HG03045 (cell line): Measurements from ENCODE around the gene SH3RF1.

Experiments used
- ATAC-seq: cut with Tn5 transposase; IDR thresholded peaks from one replicate; pipeline ENCODE4 v1.9.1; 2021; ENCODE audit warnings: mild to moderate bottlenecking, moderate library complexity; ENCODE audit not compliant: unreplicated experiment

SH3RF1 gene

DNA sequence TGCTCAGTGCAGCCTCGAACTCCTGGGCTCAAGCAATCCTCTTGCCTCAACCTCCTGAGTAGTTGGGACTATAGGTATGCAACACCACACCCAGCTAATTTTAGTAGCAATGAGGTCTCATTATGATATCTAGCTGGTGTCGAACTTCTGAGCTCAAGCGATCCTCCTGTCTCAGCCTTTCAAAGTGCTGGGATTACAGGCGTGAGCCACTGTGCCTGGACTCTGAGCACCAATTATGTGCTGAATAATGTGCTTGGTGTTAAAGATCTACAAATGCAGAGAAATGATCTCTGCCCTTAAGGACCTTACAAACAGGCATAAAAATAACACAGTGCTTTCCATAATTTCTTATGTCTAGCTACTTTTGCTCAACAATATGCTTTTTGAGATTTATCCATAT lies 131.7 kb downstream of the SH3RF1 start:
- no peak for ATAC-seq

DNA sequence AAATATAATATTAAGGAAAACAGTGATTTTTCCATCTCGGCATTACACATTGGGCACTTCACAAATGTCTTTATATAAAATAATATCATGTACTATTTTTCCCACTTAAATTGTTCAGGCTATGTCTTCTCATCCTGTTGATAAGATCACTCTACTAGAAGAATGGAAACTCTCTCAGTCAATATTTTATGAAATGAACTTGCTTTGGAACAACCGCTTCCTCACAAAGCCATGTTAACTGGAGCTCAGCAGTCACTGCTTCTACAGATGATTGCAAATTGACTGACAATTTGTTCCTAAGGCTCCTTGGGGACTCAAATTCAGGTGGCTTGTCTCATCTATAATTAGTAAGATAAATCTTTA lies 133.2 kb downstream of the SH3RF1 start:
- no peak for ATAC-seq

DNA sequence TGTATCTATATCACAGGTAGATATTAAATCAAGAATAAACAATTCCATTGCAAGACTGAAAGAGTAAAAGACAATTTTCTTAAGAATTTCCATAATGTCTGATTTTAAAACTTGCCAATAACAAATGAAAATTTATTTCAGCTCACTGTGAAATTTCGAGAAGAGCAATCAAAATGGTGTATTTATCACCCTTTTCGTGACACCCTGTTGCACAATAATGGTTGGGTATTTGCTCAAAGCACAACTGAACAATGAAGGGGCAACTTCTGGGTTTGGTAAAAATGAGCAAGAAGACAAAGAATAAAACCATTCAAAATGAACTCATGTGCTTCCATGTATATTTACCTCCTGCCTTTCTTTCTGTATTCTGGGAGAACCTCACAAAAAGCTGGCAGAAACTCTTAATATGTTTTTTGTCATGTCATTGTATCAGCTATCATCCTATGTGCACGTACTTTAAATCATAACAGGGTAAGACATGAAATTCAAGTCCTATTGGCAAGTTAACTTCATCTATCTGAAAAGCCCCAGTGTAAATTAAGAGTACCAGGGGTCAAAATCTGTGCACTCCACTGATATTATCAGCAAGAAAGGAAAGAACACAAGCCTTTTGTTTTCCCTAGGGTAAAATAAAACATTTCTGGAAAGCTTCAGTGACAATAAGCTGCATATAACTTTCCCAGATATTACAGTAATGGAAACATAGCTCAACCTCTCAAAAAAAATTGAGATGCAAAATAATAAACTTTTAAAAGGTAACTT lies 133.8 kb downstream of the SH3RF1 start:
- ATAC-seq: no peak

DNA sequence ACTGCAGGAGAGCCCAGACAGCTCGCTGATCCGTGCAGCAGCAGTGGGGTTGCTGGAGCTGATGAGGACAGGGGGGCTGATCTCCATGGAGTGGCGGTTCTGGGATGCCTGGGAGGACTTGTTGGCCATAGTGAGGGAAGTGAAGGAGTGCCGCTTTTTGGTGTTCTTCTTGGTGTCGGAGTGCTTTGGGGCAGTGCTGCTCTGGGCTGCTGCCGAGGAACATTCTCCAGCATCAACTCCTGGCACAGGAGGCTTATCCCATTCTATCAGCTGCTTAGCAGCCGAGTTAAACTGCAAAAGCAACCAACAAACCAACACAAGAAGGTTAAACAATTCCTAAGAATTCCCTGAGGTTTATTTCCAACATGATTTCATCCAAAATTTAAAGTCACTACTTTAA lies 134.4 kb downstream of the SH3RF1 start:
- no peak for ATAC-seq

DNA sequence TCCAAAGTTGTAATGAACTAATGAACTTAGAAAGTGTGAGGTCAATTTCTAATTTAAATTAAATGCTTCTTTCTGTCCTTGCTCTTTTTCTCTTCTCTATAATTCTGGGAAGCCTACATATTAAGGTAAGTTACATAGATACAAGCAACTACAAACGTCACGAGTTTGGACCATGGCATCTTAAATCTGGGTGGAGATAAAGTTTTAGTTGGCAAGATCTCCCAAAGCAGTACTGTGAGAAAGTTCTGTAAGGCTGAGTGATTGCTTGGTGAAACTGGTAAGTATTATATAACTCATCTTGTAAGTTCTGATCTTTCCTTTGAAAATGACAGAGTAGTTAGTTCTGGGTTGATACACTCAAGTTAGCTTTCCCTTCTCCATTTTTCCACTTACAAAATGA lies 135.0 kb downstream of the SH3RF1 start:
- no peak for ATAC-seq

DNA sequence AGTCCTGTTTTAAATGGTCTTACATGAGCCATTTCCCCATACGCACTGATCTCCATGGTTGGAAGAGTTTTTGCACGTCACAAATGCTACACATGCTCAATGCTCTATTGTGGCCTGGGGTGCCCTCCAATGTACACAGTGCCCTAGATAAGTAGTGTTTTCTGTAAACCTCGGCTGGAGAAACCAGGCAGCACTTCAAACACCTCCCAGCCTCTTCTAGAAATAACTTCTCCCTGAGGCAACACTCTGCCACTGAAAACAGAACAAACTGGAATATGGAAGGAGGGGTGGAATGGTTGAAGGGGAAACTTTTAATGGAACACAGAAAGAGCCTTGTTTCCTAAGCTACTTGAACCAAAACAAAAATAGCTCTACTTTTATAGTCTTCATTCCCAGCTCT lies 136.8 kb downstream of the SH3RF1 start:
- no peak for ATAC-seq

DNA sequence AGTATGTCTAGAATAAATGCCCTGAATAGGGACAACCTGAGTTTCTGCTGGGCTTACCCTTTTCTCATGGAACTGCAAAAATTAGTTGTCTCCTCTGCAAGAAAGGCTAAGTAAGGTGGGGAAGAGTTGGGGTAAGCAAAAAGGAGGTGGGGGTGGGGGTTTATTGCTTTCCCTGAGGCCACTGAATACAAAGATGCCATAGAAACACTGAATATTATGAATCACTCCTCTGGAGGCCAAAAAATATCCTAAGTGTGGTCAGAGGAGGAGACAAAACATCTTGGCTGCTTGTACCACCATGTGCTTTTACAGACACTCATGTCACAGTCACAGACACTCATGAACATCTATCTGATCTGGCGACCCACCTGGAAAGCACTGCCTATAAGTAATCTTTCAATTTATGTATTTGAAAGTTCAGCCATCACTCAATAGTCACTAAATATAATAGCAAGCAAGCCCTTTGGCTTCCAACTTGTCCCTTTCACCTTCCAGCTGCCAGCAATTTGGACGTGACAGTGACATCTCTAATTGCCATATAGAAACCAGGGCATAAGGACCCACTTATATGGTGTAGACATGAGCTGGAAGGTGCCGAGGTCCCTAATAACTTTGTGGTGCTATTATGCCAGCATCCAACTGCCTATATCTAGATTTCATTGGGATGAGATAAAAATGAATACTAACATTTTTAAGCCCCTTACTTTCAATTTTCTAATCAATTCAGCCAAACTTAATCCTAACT lies 138.0 kb downstream of the SH3RF1 start:
- ATAC-seq: no peak

DNA sequence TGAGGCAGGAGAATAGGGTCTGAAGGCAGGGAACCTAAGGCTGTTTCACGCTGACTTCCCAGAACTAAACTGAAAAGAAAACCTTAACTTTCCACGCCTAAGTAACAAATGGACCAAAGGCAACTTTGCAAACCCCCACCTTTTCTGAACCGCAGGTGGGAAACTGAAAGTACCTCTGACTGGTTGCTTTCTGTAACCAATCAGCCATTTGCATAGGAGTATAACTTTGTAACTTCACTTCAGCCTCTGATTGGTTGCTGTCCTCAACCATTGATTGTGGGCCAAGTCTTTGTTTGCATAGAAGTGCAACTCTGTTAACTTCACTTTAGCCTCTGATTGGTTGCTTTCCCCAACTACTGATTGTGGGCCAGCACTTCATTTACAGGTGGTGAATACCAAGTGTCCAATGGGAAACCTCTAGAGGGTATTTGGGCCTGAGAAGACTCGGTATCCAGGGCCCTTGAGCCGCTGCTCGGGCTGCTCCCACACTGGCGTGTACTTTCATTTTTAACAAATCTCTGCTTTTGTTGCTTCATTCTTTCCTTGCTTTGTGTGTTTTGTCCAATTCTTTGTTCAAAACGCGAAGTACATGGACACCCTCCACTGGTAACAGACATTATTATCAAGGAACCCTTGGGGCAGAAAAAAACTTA lies 139.1 kb downstream of the SH3RF1 start:
- no peak for ATAC-seq

DNA sequence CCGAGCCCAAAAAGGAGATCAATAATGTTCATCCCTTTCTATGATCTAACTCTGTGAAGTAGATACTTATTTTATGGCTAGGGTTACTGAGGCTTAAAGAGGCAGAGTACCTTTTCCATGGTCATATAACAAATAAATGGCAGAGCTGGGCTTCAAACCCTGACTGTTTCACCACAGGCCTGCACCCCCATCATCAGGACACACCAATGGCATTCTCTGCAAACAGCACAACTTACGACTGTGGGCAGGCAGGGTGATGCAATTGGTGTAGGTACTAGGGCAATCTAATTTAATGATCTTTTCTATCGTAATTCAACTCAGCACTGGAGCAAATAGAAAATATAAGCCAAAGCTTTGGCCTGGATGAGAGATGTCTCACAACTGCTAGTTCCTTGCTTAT lies 141.9 kb downstream of the SH3RF1 start:
- no peak for ATAC-seq

DNA sequence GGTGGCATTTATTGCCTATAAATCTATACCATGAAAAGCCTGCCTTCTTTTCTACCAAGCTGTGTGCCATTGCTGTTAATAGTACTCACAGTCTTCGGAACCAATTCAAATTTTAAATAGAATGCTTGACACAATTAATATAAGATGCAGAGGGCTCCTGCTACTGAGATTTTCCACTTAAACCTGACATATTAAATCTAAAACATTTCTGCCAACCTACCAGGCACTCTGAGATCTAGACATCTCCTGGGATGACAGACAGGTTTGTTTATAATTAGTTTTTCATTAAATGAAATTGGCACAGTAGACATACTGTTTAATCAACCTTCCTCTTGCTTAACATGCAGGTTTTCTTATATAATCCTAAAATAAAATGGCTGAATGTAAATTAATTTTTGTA lies 143.4 kb downstream of the SH3RF1 start:
- no peak for ATAC-seq

DNA sequence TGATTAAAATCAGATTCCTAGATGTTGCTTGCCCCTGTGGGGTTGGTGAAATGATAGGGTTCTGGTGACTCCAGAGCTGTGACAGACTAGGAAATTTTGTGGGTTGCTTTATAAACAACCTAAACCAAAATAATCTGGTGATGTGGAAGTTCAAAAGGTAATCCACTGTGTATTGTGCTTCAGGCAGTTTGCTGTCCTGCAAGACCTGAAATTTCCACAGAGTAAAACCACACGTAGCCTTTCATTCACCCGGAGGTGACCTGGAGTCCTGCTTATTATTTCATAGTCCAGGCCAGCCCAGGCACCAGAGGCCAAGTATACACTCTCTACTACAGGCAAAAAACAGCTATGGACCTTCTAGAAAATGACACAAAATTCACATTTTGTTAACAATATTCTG lies 146.1 kb downstream of the SH3RF1 start:
- ATAC-seq: no peak

DNA sequence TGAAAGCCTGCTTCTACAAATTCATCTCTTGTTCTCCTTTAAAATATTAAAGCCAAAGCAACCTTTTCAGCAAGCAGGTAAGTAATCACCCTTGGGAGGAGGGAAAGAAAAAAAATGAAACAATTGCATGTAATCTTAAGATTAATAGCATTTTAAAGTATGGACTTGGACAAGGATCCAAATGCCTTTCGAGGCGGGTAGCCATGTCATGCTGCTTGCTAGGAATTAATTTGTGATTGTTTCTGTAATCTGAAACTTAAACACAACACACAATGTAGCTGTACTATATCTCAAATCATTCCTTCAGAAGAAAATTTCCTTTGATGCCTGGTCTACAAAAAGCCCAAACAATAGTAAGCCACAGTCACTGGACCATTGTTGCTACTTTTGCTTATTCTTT lies 148.3 kb downstream of the SH3RF1 start:
- no peak for ATAC-seq

DNA sequence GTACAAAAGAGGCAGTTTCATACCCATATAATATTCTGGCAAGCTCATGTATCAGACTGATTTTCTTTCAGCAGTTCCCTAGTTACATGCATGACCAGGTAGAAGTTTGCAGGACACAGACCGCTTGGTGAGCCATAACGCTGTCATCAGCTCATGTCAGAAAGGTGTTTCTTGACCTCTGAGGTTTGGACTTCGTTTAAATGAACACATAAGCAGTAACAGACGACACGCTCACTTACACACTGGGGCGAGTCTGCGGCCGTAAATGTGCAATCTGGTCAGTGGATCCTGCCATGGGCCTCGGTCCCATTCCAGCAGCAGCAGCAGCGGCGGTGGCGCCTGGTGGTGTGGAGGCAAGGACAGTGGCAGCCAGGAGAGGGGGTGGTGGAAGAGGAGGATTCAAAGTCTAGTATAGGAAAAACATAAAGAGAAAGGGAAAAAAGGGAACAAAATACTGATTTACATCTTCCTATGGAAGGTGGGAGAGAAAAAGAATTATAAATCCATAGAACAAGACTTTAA lies 148.8 kb downstream of the SH3RF1 start:
- no peak for ATAC-seq

DNA sequence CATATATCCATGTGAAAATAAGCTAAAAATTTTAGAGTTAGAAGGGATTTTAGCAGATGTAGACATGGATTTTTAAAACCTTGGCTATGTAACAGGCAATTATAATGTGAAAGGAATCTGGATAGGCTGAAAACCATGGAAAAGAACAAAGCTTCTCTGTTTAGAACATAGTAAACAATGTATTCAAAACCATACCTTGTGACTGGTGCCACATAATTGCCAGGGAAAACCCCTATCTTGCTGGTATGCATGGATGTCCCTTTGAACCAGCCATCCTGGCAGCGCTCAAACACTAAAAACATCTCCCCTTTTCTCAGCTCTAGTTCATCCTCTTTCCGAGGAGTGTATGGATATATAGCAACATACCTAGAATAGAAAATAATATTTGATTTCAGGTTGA lies 150.1 kb downstream of the SH3RF1 start:
- ATAC-seq: no peak

DNA sequence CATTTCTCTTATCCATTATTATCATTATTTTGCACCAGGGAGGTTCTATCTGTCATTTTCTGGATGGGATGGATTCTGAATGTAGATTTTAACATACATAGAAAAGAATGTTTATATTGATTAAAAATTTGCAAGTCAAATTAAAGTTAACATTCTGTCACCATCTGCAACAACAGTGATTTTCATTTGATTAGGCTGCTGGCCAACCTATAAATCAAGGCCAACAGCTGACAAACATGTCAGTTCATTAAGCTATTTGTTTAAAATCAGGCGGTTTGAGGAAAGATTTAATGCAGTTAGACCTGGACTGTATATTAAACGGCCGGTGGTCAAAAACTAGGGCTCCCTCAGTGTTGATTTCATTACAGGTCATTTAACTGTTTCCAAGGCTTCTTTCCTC lies 151.2 kb downstream of the SH3RF1 start:
- ATAC-seq: no peak

DNA sequence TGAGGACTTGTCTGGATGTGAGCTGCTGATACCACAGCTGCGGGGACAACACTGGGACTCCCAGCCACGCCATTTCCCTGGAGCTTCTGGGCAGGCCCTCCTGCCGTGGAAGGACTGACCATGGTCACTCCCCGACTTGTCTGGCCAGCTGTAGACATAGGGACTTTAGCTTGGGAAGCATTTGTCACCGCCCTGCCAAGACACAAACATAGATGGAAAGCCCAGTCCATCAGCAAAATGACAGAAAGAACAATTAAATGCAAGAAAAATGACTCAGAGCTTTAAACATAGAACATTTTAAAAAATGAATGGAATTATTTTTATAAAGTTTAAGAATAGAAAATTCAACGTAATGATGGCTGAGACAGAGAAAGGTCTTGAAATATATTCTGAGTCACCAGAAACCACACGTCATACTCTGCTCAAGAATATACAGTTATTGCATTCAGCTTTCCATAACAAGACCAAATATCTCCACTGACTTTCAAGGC lies 153.1 kb downstream of the SH3RF1 start:
- ATAC-seq: no peak

DNA sequence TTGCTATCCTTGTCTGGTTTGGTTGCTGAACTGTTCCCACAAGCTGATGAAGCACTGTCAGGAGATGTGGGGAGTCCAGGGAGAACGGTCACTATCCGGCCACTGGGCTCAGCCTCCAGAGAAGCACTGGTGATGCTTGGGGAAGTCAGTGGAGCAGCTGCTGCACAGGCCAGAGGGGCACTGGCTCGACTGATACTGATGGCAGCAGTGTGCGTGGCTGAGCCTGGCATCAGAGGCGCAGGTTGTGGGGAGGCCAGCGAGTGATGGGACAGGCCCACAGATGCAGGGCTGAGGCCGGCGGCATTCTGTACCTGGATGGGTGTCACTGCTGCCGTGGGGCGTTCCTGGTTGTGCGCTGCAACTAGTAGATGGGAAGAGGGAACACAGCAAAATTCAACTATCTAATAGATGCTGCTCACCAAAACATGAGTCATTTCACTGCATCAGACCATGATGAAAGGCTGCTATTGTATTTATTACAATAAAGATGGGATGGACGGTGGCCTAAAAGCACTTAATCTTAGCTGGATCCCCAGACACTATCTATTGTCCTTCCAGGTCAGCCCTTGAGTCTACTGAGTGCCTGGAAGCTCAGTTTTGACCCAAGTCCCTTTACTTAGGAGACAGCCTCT lies 154.4 kb downstream of the SH3RF1 start:
- ATAC-seq: no peak

DNA sequence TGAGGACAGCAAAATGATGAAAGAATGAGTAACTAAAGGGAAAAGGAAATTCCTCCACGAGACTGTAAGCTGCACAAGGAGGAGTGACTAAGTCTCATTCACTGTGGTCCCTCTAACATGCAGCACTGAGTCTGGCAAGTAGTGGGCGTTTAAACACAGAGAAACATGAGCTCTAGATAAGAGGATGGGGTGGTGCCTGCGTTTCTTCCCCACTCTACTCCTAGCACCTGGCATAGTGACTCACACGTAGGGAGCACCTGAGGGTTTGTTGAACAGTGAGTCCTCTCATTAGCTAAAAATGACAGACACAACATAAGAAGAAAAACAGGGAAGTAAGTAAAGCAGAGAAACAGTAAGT lies 154.9 kb downstream of the SH3RF1 start:
- no peak for ATAC-seq

DNA sequence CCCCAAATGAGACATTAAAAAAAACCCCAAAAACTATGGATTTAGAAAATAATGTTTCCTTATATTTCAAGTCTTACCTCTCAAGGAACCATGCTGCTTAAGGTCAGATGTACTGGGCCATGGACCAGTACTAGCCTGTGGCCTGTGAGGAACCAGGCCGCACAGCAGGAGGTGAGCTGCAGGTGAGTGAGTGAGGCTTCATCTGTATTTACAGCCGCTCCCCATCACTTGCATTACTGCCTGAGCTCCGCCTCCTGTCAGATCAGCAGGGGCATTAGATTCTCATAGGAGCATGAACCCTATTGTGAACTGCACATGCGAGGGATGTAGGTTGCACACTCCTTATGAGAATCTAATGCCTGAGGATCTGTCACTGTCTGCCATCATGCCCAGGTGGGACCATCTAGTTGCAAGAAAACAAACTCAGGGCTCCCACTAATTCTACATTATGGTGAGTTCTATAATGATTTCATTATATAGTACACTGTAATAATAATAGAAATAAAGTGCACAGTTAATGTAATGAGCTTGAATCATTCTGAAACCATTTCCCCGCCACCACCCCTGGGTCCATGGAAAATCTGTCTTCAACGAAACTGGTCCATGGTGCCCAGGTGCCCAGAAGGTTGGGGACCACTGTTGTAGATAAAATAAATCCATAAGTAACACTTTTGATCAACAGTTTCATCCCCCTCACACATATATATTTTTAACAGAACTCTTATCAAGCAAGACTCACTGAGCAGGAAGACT lies 155.4 kb downstream of the SH3RF1 start:
- ATAC-seq: no peak

DNA sequence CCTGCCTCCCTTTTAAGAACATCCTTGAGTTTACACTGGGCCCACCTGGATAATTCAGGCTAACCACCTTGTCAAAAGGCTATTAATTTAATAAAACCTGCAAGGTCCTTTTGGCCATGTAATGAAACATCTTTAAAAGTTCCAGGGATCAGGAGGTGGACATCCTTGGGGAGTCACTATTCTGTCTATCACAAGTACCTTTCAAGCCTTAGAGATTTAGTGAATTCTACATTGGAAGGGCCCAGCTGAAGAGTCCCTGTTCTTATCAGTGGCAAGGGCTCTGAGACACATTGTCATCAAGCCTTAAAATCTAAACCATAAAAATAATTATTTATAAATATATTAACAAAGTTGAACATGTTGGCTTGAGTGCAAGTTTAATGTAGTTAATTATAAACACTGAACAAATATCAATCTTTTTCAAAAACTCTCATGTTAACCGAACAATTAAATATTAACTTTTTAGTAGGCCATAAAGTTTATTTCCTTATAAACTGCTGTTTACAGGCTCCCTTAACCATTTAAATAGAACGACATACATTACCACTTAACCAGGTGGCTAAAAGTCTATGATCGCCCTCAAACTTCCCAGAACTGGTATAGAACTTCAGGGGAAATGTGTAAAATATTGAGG lies 156.3 kb downstream of the SH3RF1 start:
- no peak for ATAC-seq
